ENCODE measurements around the gene IGF1R. TPM values are rescaled to one million over a fixed set of nuclear protein-coding genes. Genes with fewer than 3 reads are reported as not detected.

The IGF1R gene
- total and polyA plus RNA-seq, 2 of the 8 experiments (the other 6 are each of a cell fraction or from before 2014, with no cell fraction given): 32.9 to 109 TPM

DNA sequence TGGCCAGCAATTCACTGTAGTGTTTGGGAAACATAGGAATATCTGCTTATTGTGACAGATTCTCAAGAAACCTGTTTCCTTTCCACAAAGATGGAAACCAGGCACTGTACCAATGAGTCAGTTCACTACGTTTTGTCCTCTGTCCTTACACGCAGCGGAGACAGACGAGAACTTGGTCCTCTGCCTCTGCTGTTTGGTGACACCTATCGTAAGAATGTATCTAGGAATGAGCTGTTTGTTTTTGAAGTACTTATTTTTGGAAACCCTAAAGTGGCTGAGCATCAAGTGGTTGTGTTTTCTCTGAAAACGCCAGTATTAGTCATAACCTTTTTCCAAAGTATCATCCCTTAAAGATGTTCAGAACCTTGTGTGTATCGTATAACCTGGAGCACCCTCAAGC, 266.3 kb downstream of the IGF1R start:
- POLR2A ChIA-PET (ENCODE audit: partially characterized antibody): no interaction called here
- CTCF ChIA-PET (ENCODE audit: partially characterized antibody): no interaction called here
- Histone ChIP-seq H3K4me1 (replicated peaks in 1 of 4; ENCODE audit: control insufficient read depth in 3 of 4, insufficient read depth in 4 of 4, low read length in 3 of 4) (no peaks in the 10 kb centered on the region), H3K36me3 (ENCODE audit: control insufficient read depth in 2 of 4, insufficient read depth in 4 of 4, low read length in 3 of 4) (peaks cover 13 to 72% (median 46%) of the 10 kb centered on the region in 4 experiments; a peak in 7 of 8 replicates), H3K27me3 (replicated peaks in 1 of 4; ENCODE audit: control insufficient read depth in 3 of 4, extremely low read depth in 1 of 4, insufficient read depth in 3 of 4, low read length in 3 of 4) (no peaks in the 10 kb centered on the region), H4K8ac (ENCODE audit: extremely low read depth, insufficient read depth, low read length) (no peak overlapping the region), H4K20me1 (replicated peaks in 1 of 2; ENCODE audit: control insufficient read depth in 1 of 2, insufficient read depth in 2 of 2, low read length in 2 of 2) (peaks cover 0 to 7% of the 10 kb centered on the region in 2 experiments), H3K9me3 (ENCODE audit: insufficient read depth in 2 of 2, low read depth in 1 of 2, low read length in 1 of 2) (no peaks in the 10 kb centered on the region), H3K9ac (replicated peaks in 1 of 4; ENCODE audit: extremely low read depth in 1 of 4, low read depth in 3 of 4, low read length in 3 of 4) (no peak overlapping the region), H2BK5ac (ENCODE audit: low read depth, low read length) (no peak overlapping the region), H2AFZ (ENCODE audit: low read length) (no peak overlapping the region), H3K4me3 (ENCODE audit: extremely low read depth in 1 of 4, insufficient read depth in 2 of 4, low read depth in 3 of 4, low read length in 4 of 4) (no peak overlapping the region), H3K14ac (ENCODE audit: insufficient read length) (no peak overlapping the region), H3K27ac (ENCODE audit: low read depth, low read length) (no peak overlapping the region), H2BK12ac (ENCODE audit: low read depth, low read length) (no peak overlapping the region), H3K4ac (replicated peaks; ENCODE audit: insufficient read length, low read depth, low read length) (no peak overlapping the region), H3K23me2 (ENCODE audit: low read depth, low read length) (no peaks in the 10 kb centered on the region), H2BK20ac (ENCODE audit: low read length) (no peak overlapping the region), H3K79me2 (ENCODE audit: control insufficient read depth in 1 of 2, insufficient read depth in 2 of 2, low read length in 2 of 2) (no peaks in the 10 kb centered on the region; a peak in 1 of 4 replicates), H4K5ac (ENCODE audit: insufficient read length, low read depth, low read length) (no peak overlapping the region), H3K23ac (ENCODE audit: insufficient read length) (no peak overlapping the region), H3K79me1 (ENCODE audit: low read depth, low read length) (no peaks in the 10 kb centered on the region), H3K56ac (replicated peaks; ENCODE audit: insufficient read length, low read depth, low read length) (no peak overlapping the region), H3K18ac (ENCODE audit: extremely low read depth, low read length) (no peak overlapping the region), H2BK15ac (ENCODE audit: low read length) (no peak overlapping the region), H3K4me2 (ENCODE audit: insufficient read depth in 1 of 2, low read depth in 2 of 2, low read length in 2 of 2) (no peak overlapping the region), H4K91ac (replicated peaks; ENCODE audit: insufficient read length, low read length) (no peak overlapping the region), H2BK120ac (replicated peaks; ENCODE audit: low read depth, low read length) (no peak overlapping the region), H2AK5ac (ENCODE audit: low read depth, low read length) (no peak overlapping the region)
- DNase-seq (ENCODE audit: low read depth in 1 of 2, low spot score in 2 of 2): no peak
- FAIRE-seq: no peak
- WGBS, 2 experiments (ENCODE audit: extremely low coverage in 1 of 2, insufficient coverage in 1 of 2, insufficient read length in 1 of 2, insufficient replicate concordance in 2 of 2, low coverage in 1 of 2, low lambda C conversion rate in 2 of 2, missing lambda C conversion rate in 1 of 2): 92% methylated on average over 7 of the region's 7 CpGs; no CpG with 5 or more reads in 1 of the 2 experiments
- TF ChIP-seq EP300 (IDR thresholded peaks at IDR 0.05; ENCODE audit: borderline replicate concordance in 1 of 2, low read depth in 2 of 2, low read length in 2 of 2): no peak
- TF ChIP-seq POLR2AphosphoS5 (IDR thresholded peaks at IDR 0.05; ENCODE audit: low read depth, low read length): no peak
- TF ChIP-seq KDM1A (IDR thresholded peaks at IDR 0.05; ENCODE audit: borderline replicate concordance, low read length): no peak
- TF ChIP-seq SAP30 (IDR thresholded peaks at IDR 0.05; ENCODE audit: insufficient read depth, insufficient replicate concordance, low read length): no peak
- no peak for TF ChIP-seq SIN3A (conservative IDR thresholded peaks at IDR 0.05 in 1 of 2, IDR thresholded peaks at IDR 0.05 in 1 of 2; ENCODE audit: low read depth in 1 of 2, low read length in 2 of 2)
- TF ChIP-seq MAFK (IDR thresholded peaks at IDR 0.05; ENCODE audit: low read depth, low read length): no peak
- TF ChIP-seq BACH1 (IDR thresholded peaks at IDR 0.05; ENCODE audit: low read length): no peak
- TF ChIP-seq SP2 (IDR thresholded peaks at IDR 0.05; ENCODE audit: low read length): no peak
- TF ChIP-seq, protein P1, sequence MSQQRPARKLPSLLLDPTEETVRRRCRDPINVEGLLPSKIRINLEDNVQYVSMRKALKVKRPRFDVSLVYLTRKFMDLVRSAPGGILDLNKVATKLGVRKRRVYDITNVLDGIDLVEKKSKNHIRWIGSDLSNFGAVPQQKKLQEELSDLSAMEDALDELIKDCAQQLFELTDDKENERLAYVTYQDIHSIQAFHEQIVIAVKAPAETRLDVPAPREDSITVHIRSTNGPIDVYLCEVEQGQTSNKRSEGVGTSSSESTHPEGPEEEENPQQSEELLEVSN (IDR thresholded peaks at IDR 0.05): no peak
- TF ChIP-seq RXRA (IDR thresholded peaks at IDR 0.05; ENCODE audit: insufficient read depth, low read depth, low read length): no peak
- TF ChIP-seq ZNF274 (IDR thresholded peaks at IDR 0.05; ENCODE audit: borderline replicate concordance, extremely low read depth, low read length): no peak
- TF ChIP-seq EGR1 (IDR thresholded peaks at IDR 0.05; ENCODE audit: borderline replicate concordance, low read depth, low read length): no peak
- TF ChIP-seq CHD1 (IDR thresholded peaks at IDR 0.05; ENCODE audit: low read depth, low read length): no peak
- no peak for TF ChIP-seq KDM4A (IDR thresholded peaks at IDR 0.05; ENCODE audit: low read depth, low read length, severe bottlenecking)
